Stimulated activated CD8-positive, alpha-beta memory T cell treated with anti-CD3 and anti-CD28 coated beads, Interleukin-7, amount 100 ng/mL, for 1 hour (primary cell): Measurements from ENCODE around the gene MPP3.
"Not testable (repeated sequence)": the region's sequence is repeated elsewhere in the genome, so short reads cannot be mapped to it uniquely, and the experiment has no call there.

Experiments used
- DNase-seq, 2 donors: peaks; one replicate each; pipeline ENCODE4 v3.0.0-alpha.2; 2020; ENCODE audit warnings: low read depth in 2 of 2

Gene MPP3

DNA sequence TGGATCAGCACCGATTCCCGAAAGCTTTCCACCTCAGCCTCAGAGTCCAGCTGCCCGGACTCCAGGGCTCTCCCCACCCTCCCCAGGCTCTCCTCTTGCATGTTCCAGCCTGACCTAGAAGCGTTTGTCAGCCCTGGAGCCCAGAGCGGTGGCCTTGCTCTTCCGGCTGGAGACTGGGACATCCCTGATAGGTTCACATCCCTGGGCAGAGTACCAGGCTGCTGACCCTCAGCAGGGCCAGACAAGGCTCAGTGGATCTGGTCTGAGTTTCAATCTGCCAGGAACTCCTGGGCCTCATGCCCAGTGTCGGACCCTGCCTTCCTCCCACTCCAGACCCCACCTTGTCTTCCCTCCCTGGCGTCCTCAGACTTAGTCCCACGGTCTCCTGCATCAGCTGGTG is 29.0 kb upstream of the MPP3 start:
- no peak for DNase-seq

DNA sequence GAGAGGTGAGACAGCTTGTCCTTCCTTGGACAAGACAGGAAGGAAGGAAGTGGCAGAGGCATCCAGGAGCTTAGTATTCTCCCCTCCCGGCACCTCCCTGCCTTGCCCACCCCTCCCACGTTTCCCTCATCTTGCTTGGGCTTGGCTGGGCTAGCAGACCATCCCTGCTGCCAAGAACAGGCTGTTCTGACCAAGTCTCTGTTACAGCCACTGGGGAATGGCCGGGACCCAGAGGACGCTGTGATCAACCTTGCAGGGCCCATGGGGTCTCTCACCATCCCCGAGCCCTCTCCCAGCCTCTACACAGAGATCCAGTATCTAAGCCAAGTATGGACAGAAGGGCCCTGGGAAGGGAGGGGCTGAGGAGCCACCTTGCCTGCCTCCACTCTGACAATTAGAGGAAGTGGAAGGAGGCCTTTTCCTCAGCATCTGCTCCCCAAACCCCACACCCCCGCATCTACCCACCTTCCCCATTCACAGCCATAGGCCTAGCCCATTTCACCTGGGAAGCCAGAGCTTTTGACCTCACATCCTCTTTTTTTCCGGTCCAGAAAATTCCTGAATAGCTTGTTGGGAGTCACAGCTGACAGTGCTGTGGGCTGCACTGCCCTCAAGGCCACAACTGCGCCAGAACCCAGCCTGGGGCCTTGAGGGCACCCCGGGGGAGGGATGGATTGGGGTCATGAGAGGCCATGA is 28.1 kb upstream of the MPP3 start:
- no peak for DNase-seq

DNA sequence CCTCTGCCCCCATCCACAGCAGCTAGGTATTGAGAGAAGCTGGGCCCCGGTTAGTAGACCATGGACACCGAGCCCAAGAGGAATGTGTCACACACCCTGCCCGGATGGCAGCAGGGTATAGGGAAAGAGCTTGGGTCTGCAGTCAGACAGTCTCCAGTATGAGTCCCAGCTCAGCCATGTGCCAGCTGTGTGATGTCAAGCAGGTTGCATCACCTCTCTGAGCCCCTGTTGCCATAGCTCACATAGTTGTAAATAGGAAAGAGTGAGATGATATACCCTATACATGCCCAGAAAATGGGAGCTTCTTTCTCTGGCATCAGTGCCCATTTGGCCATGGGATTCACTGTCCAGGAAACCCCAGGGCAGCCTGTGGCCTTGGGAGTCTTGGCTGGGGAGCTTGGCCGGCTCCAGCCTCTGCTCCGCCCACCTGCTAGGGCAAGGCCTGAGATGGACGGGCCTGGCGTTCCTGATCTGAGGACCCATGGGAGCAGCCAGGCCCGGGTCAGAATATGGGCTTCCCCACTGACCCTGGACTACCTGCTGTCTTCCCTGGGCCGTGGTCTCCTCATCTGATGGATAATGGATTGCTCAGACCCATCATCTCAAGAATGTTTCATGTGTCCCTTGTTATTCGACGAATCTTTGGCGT is 27.3 kb upstream of the MPP3 start:
- no peak for DNase-seq

DNA sequence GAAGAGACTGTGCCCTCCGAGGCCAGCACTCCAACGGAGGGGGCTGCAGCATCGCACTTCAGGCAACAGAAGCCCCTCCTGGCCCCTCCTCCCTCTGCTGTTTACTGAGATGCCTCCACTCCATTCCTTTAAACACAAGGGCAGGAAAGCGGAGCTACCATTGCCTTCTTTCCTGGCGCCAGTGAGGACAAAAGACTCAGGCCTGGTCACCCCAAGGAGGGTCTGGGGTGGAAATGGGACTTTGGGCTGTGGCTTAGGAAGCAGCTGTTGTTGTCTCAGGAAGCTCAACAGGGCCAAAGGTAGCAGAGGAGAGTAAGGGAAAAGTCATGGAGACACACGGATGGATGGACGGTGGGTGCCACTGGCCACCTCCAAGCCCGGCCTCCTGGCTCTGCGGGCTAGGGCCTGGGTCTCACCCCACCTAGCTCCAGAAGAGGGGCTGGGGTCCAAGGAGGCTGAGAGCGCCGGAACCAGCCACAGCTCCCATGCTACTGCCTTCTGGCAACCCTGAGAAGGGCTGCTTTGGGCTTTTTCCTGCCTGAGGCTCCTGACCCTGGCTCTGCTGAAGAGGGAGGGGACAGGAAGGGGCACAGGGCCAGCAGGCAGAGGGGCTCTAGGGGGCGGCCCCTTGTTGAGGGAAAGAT is 25.1 kb upstream of the MPP3 start:
- DNase-seq, result no peak

DNA sequence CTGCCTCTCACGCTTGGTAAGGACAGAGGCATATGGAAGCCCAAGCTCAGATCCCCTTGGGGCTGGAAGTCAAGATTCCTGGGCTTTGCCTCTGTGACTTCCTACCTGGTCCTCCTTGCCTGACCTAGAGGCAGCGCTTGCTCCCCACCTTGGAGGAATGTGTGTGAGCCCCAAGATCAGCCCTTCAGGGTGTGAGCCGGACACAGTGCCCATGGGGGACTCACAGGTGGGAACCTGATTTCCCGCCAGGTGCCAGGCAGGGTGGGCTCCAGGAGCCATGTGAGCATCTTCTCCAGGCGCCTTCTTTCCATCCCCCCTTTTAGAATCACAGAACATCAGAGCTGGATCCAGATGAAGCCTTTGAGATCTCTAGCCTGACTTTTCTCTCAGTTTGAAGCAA is 24.2 kb upstream of the MPP3 start:
- DNase-seq, result no peak

DNA sequence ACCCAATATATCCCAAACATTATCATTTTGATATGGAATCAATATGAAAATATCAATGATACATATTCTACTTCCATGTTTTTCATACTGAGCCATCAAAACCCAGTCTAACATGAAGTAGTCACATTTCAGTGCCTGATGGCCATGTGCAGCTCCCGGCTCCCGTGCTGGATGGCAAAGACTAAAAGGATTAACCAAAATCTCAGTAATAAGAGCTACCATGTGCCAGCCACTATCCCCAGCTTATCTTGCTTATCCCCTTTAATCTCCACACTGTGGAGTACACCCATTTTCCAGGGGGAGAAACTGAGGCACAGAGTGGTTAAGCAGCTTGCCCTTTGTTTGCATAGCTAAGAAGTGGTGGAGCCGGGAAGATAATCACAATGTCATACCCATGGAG is 23.2 kb upstream of the MPP3 start:
- no peak for DNase-seq

DNA sequence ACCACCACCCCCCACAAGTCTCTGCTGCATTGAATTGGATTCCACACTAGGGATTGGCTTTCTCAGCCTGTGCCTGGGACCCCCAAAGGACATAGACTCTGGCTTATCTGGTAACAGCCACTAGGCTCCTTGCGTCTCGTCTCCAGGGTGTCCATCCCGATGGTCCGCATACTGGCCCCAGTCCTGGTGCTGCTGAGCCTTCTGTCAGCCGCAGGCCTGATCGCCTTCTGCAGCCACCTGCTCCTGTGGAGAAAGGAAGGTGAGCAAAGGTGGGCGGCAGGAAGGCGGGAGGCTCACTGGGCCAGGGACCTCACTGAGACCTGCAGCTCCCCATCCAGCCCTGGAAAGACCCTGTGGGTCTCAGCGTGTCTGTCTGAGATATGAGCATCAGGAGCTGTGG is 22.1 kb upstream of the MPP3 start:
- no peak for DNase-seq

DNA sequence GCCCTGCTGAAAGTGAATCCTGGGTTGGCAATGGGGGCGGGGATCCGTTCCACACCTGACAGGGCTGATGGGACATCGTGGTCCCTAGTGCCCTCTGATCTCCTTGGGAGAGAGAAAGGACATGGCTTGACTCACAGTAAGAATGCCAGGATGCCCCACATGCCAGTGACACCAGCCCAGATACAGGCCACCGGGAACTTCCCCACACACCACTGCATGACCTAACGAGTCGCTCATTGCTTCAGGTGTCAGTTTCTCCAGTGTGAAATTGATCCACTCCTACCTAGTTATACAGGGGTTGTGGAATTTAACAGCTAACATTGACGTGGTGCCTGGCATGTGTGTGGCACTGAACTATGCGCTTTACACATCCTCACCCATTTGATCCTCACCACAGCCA is 21.6 kb upstream of the MPP3 start:
- no peak for DNase-seq

DNA sequence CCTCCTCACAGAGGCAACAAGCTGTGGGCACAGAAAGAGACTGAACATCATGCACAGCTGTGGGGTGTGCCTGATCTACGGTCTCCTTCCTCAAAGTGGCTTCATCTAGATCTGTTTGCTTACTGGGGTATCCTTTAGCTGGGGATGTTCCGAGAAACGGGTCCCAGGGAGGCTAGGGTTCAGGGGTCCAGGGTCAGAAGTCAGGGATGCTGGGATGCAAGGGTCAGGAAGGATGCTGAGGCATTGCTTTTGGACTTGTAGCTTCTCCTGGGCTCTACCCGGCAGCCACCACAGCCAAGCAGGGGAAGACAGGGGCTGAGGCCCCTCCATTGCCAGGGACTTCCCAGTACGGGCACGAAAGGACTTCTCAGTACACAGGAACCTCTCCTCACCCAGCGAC is 20.6 kb upstream of the MPP3 start:
- no peak for DNase-seq

DNA sequence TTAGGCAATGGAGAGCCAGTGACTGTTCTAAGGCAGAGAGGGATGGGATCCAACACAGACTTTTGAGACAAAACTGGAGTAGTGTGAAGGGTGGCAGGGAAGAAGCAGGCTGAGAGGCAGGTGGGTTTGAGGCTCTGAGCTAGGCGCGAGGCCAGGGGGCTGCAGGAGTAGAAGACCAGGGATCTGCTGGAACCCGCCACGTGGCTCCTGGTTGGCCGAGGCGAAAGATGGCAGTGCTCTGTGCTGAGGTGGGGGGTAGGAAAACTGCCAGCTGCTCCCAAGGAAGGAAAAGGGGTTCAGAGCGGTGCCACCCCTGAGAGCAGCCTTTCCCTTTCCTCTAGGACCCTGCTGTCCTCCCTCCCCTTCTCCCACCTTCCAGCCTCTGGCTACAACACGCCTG is 19.6 kb upstream of the MPP3 start:
- DNase-seq, result no peak

DNA sequence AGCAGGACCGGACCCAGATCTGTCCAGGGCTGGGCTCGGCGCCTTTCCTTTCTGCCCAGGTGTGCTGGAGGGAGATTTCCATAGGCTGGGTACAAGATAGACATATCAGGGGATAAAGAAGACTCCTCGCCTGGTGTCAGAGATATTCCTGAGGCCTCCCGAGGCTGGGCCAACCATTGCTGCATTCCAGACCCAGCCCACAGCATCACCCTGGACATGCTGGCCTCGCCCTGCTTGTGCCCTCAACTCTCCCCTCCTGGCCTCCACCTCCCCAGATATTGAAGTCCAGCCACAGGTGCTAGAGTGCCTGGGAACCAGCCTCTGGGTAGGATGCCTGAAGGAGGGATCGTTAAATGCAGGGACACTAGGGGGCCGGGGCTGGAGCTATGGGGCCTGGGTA is 16.2 kb upstream of the MPP3 start:
- no peak for DNase-seq

DNA sequence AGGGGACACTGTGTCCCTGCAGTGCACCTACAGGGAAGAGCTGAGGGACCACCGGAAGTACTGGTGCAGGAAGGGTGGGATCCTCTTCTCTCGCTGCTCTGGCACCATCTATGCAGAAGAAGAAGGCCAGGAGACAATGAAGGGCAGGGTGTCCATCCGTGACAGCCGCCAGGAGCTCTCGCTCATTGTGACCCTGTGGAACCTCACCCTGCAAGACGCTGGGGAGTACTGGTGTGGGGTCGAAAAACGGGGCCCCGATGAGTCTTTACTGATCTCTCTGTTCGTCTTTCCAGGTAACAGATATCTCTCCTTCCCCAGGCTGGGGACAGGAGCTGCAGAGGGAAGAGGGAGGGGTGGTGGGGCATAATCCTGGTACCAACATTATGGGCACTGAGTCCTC is 15.7 kb upstream of the MPP3 start:
- DNase-seq, result no peak

DNA sequence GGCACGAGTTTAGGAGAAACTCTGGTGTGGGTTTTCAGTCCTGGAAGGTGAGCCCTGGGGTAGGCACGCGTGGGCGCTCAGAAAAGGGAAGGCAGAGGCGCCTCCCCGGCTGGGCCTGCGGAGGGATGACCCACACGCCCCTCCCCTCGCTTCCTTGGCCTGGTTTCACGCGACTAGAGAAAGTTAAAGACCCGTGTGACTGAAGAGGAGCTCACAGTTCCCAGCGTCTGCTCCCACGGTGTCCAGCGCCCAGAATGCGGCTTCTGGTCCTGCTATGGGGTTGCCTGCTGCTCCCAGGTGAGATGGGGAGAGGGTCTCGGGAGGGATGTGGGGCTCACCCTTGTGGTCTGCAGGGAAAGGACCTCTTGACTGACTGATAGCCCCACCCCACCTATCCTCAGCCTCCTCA is 14.0 kb upstream of the MPP3 start, which contains the start of gene CD300LG:
Gene CD300LG, plus strand, starts transcription at position 214 of the 409 bp plus-strand sequence. Its CDS starts 41 bp downstream, at position 255.
- no peak for DNase-seq

DNA sequence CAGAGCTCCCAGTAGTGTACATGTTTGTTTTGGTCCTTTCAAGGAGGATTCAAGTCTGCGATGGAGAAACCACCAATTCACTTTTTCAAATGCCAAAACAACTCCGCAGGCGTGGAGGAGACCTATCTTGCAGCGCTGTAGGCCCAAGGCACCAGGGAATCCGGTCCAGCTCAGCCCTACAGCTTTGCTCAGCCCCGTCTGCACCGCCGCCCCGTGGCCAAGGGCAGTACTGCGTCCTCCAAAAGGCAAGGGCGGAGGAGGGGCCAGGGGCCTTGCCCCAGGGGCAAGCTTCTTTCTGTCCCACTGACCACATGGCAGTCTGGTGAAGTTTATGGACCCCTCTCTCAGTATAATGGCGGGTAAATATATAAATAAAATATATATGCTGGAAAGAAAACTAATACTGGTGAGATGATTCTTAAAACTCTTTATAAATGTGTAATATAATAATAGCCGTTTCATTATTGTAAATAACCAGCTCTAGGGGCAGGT is 13.3 kb upstream of the MPP3 start:
- DNase-seq, result peak; percentile 49 to 63

DNA sequence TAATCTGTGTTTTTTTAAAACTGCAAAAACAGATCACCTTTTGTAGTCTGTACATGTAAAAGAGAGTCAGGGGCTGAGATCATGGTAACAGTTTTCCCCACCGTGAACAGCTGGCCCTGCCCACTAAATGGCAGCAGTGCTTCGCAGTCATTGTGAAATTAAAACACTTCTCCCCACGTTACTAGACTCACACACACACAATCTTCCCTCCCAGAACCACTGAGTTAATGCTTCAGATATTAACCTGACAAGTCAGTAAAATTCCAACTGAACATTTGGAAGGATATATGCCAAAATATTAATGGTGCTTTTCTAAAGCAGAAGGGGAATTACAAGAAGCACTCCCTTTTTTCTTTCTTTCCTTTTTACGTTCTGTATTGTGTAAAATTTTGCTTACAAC is 12.8 kb upstream of the MPP3 start:
- no peak for DNase-seq

DNA sequence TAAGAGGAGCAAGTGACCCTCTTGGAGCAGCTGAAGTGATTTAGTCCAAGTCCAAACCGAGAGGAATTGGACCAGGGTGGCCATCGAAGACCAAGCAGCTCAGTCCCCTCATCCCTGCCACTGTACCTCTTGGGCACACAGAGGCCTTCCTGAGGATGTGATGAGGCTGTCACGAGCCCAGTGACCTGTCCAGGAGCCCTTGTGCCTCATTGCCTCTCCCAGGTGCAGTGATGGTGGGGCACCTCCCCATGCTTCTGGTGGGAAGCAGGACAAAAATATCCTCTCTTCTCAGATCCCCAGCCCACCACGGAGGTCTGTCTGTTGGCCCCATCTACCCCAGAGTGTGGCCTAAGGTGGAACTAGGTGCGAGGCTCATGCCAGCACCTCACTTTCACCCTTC is 11.3 kb upstream of the MPP3 start:
- DNase-seq, result no peak

DNA sequence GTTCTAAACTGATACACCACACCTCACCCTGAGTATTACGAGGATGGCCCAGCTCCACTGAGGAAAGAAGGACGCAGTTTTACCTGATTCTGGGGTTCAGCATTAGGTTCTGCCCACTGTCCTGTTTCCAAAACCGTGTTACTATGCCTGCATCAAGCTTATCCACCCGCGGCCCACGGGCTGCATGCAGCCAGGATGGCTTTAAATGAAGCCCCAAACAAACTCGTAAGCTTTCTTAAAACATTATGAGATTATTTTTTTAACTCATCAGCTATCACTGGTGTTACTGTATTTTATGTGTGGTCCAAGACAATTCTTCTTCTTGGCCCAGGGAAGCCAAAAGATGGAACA is 10.0 kb upstream of the MPP3 start:
- no peak for DNase-seq

DNA sequence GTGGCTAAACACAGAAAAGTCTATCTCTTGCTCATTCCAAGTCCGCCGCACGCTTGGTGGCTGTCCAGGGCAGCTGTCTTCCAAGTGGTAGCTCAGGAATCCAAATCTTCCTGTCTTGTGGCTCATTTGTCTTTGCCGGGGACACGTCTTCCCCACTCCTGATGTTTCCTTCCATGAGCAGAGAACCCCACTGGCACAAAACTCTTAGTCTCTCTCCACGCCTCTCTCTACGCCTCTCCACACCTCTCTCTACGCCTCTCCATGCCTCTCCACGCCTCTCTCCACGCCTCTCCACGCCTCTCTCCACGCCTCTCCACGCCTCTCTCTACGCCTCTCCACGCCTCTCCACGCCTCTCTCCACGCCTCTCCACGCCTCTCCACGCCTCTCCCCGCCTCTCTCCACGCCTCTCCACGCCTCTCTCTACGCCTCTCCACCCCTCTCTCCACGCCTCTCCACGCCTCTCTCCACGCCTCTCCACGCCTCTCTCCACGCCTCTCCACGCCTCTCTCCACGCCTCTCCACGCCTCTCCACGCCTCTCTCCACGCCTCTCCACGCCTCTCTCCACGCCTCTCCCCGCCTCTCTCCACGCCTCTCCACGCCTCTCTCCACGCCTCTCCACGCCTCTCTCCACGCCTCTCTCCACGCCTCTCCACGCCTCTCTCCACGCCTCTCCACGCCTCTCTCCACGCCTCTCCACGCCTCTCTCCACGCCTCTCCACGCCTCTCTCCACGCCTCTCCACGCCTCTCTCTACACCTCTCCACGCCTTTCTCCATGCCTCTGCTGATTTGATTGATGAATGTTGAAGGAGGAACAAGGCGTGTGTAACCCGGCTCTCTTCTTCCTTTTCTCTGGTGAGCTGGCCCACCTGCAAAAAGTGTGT is 9.4 kb upstream of the MPP3 start:
- not testable (repeated sequence) for DNase-seq

DNA sequence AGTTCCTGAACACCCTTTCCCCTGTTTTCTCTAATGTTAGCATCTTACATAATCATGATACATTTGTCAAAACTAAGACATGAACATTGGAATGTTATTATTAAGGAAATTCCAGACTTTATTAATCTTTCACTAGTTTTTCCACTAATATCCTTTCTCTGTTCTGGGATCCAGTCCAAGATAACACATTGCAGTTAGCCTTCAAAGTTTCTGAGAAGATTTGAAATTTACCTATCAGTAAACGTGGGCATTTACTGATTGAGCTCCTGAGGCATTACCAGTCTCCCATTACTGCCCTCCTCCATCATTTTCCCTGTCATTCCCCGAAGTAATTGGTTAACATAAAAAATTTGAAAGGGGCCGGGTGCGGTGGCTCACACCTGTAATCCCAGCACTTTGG is 8.3 kb upstream of the MPP3 start:
- DNase-seq, result no peak

DNA sequence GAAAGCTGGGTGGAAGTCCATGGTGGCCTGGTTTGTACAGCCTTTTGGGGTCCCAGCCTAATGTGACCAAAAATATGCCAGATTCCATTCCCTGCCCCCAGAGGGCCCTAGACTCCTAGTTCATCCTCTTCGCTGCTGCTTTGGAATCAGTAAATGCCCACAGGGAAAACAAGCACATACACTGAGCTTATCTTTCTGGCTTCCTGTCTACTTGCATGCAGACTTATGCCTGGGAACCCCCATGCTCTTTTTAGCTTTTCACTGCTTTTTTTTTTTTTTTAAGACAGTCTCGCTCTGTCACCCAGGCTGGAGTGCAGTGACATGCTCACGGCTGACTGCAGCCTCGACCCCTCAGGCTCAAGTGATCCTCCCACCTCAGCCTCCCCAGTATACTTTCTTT is 7.9 kb upstream of the MPP3 start:
- DNase-seq, result no peak

DNA sequence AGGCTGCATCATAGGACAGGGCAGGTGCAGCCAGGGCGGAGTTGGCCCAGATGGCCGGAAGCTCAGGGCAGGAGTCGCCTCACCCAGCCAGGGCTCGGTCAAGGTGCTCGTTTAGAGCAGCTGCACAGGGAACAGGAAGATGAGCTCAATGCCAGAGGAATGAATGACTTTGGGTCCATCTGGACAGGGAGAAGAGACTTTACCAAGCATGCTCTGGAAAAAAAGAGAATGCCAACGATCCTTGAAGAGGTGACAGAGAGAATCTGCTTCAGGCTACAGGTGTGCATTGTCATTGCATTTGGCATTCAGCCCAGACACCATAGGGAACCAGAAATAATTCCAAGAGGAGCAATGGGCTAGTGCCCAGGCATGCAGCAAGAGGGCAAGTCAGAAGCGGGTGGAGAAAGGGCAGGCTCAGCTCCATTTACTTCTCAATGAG is 6.7 kb upstream of the MPP3 start:
- DNase-seq, result no peak

DNA sequence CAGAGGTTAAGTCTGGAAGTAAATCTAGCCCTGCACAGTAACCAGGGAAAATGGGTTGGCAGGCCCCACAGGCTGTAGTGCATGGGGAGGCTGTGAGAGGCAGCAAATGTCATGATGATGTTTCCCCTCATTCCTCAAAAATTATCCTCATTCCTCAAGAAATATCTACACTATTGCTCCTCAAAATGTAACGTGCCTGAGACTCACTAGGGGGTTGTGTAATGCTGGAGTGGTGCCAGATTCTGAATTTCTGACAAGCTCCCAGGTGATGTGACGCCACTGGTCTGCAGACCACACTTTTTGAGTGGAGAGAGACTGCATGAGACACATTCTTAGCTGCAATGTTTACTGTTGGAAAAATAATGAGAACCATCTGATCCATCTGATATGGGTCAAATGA is 1.2 kb upstream of the MPP3 start:
- no peak for DNase-seq
